Adipose tissue (tissue), 3 donors: ENCODE data around the gene SPINT1. TPM values are rescaled to one million over a fixed set of nuclear protein-coding genes. Genes with fewer than 3 reads are reported as not detected.

Experiments used
- H3K27ac ChIP-seq: one replicate; pipeline ENCODE4 v1.5.1; 2013; ENCODE audit warnings: low read depth, low read length
- WGBS, 3 donors: extraction: QIAGEN DNeasy Blood & Tissue Kit; methylation state at CpG; one replicate each; pipeline ENCODE4 v1.1.7; 2013; 5-methylcytosine and 5-hydroxymethylcytosine counted together
- polyA plus RNA-seq, 3 donors: library from polyadenylated mRNA; stranded (reverse); fragments of 200-250 nt; gene quantifications; one replicate each; pipeline ENCODE4 v1.2.3, GENCODE V29; 2013
- donor health status: healthy with polysubstance abuse.
- donor health status: Bipolar disorder and iron deficiency.
- donor health status: healthy.

The SPINT1 gene, protein sequence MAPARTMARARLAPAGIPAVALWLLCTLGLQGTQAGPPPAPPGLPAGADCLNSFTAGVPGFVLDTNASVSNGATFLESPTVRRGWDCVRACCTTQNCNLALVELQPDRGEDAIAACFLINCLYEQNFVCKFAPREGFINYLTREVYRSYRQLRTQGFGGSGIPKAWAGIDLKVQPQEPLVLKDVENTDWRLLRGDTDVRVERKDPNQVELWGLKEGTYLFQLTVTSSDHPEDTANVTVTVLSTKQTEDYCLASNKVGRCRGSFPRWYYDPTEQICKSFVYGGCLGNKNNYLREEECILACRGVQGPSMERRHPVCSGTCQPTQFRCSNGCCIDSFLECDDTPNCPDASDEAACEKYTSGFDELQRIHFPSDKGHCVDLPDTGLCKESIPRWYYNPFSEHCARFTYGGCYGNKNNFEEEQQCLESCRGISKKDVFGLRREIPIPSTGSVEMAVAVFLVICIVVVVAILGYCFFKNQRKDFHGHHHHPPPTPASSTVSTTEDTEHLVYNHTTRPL
- polyA plus RNA-seq, result 10 to 100 TPM in 1 of 3 donors, 1 to 10 TPM in 1, under 1 TPM in 1; 0.67 to 52.2 (median 6.2) TPM

DNA sequence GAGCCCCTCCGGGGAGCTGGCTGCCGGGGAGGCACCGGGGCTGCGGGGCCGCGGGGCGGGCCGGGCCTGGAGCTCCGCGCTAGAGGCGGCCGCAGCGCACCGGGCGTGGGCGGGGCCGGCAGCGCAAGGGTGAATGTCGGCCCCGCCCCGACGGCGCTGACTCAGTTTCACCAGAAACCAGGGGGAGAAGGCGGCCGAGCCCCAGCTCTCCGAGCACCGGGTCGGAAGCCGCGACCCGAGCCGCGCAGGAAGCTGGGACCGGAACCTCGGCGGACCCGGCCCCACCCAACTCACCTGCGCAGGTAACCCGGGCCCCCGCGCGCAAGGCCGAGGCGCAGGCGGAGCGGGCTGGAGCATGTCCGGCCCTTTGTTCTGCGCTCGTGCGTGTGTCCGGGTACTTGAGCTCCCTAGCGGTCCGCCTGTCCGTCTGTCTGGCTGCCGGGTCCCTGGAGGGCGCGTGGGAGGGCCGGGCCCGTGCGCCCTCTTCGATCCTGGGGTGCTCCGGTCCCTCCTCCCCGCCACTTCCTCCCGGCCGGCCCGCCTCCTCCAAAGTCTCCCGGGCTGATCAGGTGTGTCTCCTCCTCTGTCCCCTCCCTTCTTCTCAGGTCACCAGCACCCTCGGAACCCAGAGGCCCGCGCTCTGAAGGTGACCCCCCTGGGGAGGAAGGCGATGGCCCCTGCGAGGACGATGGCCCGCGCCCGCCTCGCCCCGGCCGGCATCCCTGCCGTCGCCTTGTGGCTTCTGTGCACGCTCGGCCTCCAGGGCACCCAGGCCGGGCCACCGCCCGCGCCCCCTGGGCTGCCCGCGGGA is at the start of gene SPINT1:
SPINT1 (plus strand) TSS at position 164 of the 811 bp plus-strand sequence; CDS start at position 671, 507 bp downstream.
- 0 to 1% (median 0%) methylated on average over 75 to 89 of the region's 89 CpGs for WGBS, 3 donors
- H3K27ac ChIP-seq, result no peak within 1 kb of the TSS

DNA sequence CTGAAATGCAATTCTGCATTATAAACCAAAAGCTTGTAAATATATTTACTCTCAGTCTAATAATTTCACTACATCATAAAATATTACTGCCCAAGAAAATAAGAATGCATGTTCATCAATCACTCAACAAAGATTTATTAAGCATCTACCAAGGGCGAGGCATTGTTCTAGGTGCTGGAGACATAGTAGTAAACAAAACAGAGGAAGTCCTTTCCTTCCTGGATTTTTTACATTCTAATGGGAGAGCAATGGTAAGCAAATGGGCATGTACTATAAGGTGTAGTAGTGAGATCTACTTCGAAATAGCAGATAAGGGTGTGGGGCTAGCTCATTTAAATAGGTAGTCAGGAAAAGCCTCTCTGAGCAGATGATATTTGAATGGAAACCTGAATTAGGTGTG is 47.8 kb upstream of the SPINT1 start:
- 65 to 75% (median 67%) methylated on average over 2 of the region's 2 CpGs for WGBS, 3 donors
- H3K27ac ChIP-seq, result no peak overlapping the region

DNA sequence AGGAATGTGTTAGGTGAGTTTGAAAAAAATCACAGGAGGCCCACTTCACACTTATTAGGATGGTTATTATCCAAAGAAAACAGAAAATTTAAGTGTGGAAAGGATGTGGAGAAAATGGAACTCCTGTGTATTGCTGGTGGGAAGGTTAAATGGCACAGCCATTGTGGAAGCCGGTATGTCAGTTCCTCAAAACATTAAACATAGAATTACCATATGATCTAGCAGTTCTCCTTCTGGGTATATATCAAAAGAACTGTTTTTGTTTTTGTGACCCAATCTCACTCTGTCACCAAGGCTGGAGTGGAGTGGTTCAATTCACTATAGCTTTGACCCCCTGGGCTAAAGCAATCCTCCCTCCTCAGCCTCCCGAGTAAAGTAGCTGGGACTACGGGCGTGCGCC is 47.3 kb upstream of the SPINT1 start:
- WGBS, 3 donors, result 87 to 94% (median 93%) methylated on average over 5 of the region's 5 CpGs
- no peak overlapping the region for H3K27ac ChIP-seq

DNA sequence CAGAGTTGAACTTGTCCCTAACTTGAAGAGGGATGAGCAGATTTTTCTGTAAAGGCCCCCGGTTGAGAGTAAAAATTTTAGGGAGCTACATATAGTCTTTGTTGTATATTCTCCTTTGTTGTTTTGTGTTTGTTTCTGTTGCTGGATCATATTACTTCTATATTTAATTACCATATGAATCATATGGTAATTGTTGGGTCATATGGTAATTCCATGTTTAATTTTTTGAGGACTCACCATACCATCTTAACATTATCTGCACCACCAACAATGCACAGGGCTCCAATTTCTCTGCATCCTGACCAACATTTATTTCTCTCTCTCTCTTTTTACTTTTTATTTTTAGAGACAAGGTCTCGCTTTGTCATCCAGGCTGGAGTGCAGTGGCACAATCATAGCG is 44.3 kb upstream of the SPINT1 start:
- WGBS, 3 donors, result 92 to 95% (median 94%) methylated on average over 3 of the region's 3 CpGs
- no peak overlapping the region for H3K27ac ChIP-seq

DNA sequence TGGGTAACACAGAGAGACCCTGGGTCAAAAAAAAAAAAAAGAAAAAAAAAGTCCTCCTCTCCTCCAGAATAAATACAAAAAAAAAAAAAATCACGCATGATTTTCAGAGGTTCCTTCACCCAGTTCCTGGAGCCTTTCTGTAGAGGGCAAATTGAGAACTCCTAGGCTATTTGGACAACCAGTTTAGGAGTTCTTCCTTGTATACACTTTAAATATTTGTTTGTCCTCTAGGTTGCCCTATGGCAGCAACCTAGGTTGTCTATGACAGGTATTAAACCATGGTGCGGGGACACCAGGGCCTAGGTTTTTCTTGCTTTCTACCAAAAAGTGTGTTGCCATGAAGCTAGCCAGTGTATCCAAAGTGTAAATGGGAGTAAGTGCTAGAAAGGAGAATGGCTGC is 40.8 kb upstream of the SPINT1 start:
- WGBS, 3 donors, result 83 to 95% (median 95%) methylated on average over 2 of the region's 2 CpGs
- H3K27ac ChIP-seq, result no peak overlapping the region

DNA sequence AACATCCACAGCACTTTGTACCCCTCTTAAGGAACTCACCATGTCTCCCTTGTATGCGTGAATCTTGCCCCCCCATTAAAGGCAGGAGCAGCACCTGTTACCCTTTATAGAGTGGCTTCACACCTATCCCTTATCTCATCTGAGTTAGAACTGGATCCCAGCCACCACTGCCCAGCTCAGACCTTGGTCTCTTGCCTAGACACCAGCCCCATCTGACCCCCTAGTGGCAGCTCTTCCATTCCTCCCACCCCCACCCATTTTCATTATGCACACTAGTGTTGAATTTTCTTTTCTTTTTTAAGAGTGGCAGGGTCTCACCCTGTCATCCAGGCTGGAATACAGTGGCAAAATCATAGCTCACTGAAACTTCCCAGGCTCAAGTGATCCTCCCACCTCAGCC is 40.2 kb upstream of the SPINT1 start:
- no peak overlapping the region for H3K27ac ChIP-seq
- WGBS, 3 donors, result 38 to 100% (median 89%) methylated on average over 1 of the region's 1 CpG

DNA sequence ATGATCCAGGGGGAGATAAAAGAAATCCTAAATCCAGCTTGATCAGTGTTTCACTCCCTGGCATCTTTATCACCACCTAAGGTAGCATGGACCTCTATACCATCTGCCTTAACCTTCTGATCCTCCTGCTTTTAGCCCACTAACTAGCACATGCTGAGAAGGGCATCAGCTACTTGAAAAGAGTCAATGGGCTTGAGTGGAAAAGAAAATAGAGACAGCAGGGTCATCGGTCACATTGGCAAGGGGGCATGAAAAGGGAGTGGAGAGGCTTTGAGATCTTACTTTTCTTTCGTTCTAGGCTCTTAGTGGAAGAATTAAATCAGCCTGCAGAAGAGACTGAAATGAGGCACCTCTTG is 37.2 kb upstream of the SPINT1 start:
- H3K27ac ChIP-seq, result no peak overlapping the region
- WGBS, 3 donors, result 0 to 4% (median 3%) methylated on average over 2 of the region's 2 CpGs

DNA sequence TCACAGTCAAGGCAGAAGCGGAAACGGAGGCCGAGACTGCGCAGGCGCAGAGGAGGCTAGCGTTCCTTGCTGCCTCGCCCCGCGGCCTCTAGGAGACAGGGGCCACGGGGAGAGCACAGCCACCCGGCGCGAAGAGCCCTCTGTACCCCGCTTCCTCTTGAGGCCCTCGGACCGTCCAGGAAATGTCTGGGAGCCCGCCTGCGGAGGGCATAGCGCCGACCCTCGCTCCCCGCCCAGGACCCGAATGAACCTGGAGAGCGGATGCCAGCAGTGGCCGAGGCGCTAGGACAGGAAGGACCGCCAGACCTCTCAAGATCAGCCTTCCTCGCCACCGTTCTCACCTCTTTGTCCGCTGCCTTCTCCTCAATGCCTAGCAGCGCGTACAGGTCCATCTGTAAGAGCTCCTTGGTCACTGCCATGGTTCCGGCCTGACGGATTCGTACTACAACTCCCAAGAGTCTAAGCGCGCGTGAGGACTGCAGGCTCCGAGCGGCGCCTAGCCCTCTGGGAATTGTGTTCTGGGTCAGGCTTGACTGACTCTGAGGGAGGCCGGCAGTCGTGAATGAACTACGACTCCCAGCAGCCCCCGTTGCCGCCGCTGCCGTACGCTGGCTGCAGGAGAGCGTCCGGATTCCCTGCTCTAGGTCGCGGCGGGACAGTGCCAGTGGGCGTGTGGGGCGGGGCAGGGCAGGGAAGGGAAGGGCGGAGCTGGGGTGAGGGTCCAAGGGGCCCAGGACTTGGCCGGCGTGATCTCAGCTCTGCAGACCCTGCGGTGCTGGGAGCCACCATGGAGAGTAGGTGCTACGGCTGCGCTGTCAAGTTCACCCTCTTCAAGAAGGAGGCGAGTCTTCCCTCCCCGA is 36.6 kb upstream of the SPINT1 start, which contains the start of the genes DNAJC17 and ZFYVE19:
DNAJC17 (minus strand) TSS at position 446 of the 860 bp plus-strand sequence; CDS start at position 419, 27 bp downstream.
ZFYVE19 (plus strand) TSS at position 62 of the 860 bp plus-strand sequence; CDS start at position 563, 501 bp downstream.
- H3K27ac ChIP-seq, result peak within 1 kb of the TSS; percentile 40
- 0 to 1% (median 1%) methylated on average over 59 to 64 of the region's 64 CpGs for WGBS, 3 donors

DNA sequence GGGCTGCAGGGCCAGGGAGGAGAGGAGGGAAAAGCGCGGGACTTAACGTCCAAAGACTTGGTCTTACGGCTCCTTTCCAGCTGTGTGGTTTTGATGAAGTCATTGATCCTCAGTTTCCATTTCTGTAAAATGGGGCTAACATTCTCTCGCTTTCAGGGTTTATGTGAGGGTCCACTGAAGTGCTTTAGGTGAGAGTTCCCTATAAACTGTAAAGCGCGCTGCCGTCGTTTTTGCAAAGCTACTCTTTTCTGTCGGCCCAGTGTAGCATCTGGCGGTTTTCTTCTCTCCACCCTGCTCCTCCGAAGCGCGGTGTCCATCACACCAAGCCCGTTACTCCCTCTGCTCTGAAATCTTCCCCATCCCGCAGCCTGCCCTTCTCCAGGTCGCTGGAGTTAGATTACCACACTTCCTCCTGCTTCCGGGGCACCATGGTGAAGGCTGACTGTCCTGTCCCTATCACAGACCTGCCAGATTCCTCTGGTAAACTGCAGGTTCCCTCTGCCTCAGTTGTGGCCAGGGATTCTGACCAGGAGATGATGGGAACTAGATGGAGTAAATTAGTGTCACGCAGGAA is 35.9 kb upstream of the SPINT1 start:
- H3K27ac ChIP-seq, result no peak overlapping the region
- WGBS, 3 donors, result 11 to 49% (median 28%) methylated on average over 19 of the region's 19 CpGs

DNA sequence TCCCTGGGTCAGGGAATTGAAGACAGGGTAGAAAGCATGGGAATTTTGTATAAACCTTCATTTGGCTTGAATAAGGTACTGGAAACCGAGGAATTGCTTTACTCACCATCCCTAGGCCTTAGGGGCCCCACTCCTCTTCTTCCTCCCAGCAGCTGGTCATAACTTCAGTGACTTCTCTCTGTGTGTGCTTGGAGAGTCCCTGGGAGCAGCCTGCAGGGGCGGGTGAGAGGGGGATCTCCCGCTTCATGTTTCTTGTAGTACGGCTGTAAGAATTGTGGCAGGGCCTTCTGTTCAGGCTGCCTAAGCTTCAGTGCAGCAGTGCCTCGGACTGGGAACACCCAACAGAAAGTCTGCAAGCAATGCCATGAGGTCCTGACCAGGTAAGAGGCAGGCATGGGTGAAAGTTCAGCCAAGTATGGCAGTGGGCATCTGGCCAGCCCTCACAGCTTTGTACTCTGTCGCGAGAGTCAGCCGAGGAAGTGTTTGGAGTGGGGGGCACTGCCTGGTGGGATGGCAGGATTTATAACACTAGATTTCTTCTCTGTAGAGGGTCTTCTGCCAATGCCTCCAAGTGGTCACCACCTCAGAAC is 34.9 kb upstream of the SPINT1 start:
- 75 to 79% (median 78%) methylated on average over 8 of the region's 8 CpGs for WGBS, 3 donors
- no peak overlapping the region for H3K27ac ChIP-seq

DNA sequence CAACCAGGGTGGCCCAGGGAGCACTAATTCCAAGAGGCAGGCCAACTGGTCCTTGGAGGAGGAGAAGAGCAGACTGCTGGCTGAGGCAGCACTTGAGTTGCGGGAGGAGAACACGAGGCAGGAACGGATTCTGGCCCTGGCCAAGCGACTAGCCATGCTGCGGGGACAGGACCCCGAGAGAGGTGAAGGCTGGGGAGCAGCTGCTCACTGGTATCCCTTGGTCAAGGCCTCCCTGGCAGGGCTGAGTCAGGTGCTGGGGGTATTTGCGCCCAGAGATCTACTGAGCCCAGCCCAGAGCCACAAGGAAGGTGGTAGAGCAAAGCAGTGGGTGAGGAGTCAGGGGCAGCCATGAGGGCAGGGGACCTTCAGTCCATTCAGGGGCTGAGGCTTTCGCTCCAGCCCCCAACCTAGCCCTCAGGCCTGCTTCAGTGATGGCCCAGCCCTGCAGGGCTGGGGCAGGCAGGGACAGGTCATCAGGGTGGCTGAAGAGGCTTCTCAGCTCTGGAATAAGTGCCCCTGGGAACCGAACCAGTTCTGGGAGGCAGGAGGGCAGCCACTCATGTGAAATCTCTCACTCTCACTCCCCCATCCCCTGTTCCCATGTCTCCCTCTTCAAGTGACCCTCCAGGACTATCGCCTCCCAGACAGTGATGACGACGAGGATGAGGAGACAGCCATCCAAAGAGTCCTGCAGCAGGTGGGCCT is 31.0 kb upstream of the SPINT1 start:
- H3K27ac ChIP-seq, result no peak overlapping the region
- 91 to 93% (median 93%) methylated on average over 12 of the region's 12 CpGs for WGBS, 3 donors

DNA sequence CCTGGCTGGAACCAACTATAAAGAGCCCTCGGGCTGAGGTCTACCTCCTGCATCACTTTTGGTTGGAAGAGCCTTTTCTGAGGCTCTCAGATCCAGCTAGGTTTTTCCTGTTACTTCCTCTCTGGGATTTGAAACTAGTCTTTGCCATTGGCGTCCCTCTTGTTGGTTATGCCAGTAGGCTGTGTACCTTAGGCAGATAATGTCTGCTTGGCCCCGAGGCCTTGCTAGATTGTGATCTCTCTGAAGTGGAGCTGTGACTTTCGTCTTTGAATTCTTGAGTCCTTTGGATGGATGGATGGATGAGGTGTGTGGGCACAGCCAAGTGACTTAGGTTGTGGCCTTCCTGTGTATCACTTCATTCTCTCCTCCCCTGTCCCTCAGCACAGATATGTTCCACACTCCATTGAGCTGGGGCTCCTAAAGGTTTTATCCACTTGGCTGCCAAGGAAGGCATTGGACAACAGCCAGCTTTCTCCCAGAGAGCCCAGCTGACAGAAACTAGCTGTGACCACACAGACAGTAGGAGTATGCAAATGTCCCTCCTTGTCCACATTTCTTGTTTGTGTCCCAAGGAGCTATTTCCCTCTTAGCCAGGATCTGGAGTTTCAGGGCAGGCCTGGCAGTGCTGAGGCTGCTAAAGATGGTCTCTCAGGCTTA is 28.7 kb upstream of the SPINT1 start:
- 64 to 93% (median 90%) methylated on average over 4 of the region's 4 CpGs for WGBS, 3 donors
- no peak overlapping the region for H3K27ac ChIP-seq

DNA sequence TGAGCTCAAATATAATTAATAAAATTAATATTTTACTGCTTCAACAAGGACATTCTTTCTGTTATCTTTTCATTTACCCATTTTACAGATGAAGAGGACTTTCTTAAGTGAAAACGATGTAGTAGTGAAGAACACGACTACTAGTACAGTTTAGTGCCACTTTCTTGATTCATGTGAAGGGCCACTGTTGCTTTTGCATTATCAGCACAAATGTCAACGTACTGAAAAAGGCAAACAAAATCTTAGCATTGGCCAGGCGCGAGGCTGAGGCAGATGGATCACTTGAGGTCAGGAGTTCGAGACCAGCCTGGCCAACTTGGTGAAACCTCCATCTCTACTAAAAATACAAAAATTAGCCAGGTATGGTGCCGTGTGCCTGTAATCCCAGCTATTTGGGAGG is 24.8 kb upstream of the SPINT1 start:
- H3K27ac ChIP-seq, result no peak overlapping the region
- WGBS, 3 donors, result 58 to 79% (median 77%) methylated on average over 7 of the region's 7 CpGs

DNA sequence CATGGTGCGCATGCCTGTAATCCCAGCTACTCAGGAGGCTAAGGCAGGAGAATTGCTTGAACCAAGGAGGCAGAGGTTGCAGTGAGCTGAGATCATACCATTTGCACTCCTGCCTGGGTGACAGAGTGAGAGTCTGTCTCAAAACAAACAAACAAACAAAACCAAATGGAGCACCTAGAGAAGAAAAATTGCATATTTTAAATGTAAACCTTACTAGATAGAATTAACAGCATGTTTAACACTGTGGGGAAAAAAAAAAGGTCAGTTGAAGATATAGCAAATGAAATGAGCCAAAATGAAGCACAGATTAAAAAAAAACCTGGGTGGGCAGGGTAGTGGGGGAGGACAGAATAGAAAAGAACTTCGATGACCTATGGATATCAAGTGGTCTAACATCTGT is 22.7 kb upstream of the SPINT1 start:
- H3K27ac ChIP-seq, result no peak overlapping the region
- 88 to 92% (median 91%) methylated on average over 2 of the region's 2 CpGs for WGBS, 3 donors

DNA sequence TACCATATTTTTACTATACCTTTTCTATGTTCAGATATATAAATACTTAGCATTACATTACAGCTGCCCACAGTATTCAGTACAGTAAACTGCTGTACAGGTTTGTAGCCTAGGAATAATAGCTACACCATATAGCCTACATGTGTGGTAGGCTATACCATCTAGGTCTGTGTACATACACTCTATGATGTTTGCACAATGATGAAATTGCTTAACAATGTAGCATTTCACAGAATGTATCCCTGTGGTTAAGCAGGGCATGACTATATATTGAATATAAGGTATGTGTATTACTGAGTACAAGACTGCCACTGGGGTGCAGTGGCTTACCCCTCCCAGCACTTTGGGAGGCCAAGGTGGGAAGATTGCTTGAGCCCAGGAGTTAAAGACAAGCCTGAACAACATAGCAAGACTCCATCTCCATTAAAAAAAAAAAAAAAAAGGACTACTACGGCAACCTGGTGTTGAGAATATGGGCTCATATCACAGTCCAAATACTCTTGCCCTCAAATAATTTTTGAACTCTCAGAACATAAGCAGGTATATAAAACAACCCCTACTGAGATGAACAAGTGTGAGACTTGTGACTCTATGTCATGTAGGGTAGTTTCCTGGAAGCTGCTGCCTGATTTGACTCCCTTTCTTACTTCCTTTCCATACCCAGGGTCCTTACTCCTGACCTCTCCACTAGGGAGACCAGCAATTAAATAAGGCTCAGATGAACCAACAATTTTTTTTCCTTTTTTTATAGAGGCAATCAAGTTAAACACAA is 20.1 kb upstream of the SPINT1 start:
- H3K27ac ChIP-seq, result no peak overlapping the region
- WGBS, 3 donors, result 86 to 92% (median 88%) methylated on average over 1 of the region's 1 CpG
